Keratinocyte (primary cell): Measurements from ENCODE around the gene TRPV5.

Source experiments
- EZH2 ChIP-seq: IDR thresholded peaks from one replicate; pipeline ENCODE4 v1.6.1; 2012; ENCODE audit warnings: inconsistent platforms, mild to moderate bottlenecking, low read length, moderate library complexity
- TF ChIP-seq, protein P1 (sequence below), 3 experiments: IDR thresholded peaks in 1 of 3; conservative IDR thresholded peaks in 1 of 3; optimal IDR thresholded peaks in 1 of 3; 2 replicates in 2 of 3; 3 replicates in 1 of 3; pipeline versions ENCODE3 to v1.5.1; 2011; ENCODE audit warnings: low read length in 3 of 3, mild to moderate bottlenecking in 3 of 3, moderate library complexity in 2 of 3, control low read depth in 1 of 3, inconsistent platforms in 1 of 3; ENCODE audit not compliant: insufficient read depth in 2 of 3; ENCODE audit errors: extremely low read depth in 1 of 3

DNA sequence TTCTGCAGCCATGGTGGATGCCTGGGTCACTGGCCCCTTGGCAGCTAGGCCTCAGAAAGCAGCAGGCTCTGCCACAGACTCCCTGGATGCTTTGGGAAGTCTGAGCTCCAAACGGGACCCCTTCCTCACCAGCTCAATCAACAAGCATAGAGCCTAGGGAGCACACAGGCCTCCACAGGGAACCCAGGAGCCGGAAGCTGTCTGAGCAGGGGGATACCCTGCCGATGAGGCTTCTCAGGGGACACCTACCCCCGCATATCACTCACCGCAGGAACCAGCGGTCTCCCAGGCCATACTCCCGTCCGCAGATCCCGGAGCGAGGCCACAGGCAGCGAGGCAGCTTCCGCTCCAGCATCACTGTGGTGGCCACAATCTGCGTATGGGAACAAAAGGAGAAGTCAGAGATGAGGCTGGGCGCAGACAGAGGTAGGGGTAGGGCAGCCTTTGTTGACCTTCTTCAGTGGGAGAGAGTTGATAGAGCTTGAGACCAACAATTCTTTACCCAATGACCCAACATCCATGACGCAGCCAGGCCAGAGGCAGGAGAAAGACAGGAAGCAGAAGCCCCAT is 61.4 kb downstream of the TRPV5 start:
- TF ChIP-seq, protein P1, sequence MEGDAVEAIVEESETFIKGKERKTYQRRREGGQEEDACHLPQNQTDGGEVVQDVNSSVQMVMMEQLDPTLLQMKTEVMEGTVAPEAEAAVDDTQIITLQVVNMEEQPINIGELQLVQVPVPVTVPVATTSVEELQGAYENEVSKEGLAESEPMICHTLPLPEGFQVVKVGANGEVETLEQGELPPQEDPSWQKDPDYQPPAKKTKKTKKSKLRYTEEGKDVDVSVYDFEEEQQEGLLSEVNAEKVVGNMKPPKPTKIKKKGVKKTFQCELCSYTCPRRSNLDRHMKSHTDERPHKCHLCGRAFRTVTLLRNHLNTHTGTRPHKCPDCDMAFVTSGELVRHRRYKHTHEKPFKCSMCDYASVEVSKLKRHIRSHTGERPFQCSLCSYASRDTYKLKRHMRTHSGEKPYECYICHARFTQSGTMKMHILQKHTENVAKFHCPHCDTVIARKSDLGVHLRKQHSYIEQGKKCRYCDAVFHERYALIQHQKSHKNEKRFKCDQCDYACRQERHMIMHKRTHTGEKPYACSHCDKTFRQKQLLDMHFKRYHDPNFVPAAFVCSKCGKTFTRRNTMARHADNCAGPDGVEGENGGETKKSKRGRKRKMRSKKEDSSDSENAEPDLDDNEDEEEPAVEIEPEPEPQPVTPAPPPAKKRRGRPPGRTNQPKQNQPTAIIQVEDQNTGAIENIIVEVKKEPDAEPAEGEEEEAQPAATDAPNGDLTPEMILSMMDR (optimal IDR thresholded peaks at IDR 0.05 in 1 of 3, IDR thresholded peaks at IDR 0.05 in 1 of 3, conservative IDR thresholded peaks at IDR 0.05 in 1 of 3; ENCODE audit: extremely low read depth in 1 of 3, insufficient read depth in 2 of 3, low read length in 3 of 3) = no peak
- no peak for TF ChIP-seq EZH2
